ENCODE measurements around the gene PRR22.
"Not testable (repeated sequence)": the region's sequence is repeated elsewhere in the genome, so short reads cannot be mapped to it uniquely, and the experiment has no call there.

Gene PRR22

DNA sequence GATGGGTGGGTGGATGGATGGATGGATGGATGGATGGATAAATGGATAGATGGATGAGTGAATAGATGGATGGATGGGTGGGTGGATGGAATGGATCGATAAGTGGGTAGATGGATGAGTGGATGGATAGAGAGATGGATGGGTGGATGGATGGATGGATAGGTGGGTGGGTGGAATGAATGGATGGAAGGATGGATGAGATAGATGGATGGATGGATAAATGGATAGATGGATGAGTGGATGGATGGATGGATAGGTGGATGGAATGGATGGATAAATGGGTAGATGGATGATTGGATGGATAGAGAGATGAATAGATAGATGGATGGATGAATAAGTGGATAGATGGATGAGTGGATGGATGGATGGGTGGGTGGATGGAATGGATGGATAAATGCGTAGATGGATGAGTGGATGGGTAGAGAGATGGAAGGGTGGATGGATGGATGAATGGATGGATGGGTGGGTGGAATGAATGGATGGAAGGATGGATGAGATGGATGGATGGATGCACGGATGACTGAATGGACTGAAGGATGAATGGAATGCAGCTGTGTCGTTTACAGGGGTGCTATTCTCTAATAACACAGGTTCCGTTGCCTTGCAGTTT, 21.8 kb downstream of the PRR22 start:
- no peak overlapping the region for H3K27ac ChIP-seq
- no peak for TF ChIP-seq ZFX (IDR thresholded peaks at IDR 0.05)
- TF ChIP-seq, protein P1, sequence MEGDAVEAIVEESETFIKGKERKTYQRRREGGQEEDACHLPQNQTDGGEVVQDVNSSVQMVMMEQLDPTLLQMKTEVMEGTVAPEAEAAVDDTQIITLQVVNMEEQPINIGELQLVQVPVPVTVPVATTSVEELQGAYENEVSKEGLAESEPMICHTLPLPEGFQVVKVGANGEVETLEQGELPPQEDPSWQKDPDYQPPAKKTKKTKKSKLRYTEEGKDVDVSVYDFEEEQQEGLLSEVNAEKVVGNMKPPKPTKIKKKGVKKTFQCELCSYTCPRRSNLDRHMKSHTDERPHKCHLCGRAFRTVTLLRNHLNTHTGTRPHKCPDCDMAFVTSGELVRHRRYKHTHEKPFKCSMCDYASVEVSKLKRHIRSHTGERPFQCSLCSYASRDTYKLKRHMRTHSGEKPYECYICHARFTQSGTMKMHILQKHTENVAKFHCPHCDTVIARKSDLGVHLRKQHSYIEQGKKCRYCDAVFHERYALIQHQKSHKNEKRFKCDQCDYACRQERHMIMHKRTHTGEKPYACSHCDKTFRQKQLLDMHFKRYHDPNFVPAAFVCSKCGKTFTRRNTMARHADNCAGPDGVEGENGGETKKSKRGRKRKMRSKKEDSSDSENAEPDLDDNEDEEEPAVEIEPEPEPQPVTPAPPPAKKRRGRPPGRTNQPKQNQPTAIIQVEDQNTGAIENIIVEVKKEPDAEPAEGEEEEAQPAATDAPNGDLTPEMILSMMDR (conservative IDR thresholded peaks at IDR 0.05): no peak

GRCh38 chr19:5753743-5754142, 30.8 kb downstream of the PRR22 start:
- TF ChIP-seq, protein P1 (conservative IDR thresholded peaks at IDR 0.05): no peak
- TF ChIP-seq ZFX (IDR thresholded peaks at IDR 0.05): no peak
- H3K27ac ChIP-seq: no peak overlapping the region

DNA sequence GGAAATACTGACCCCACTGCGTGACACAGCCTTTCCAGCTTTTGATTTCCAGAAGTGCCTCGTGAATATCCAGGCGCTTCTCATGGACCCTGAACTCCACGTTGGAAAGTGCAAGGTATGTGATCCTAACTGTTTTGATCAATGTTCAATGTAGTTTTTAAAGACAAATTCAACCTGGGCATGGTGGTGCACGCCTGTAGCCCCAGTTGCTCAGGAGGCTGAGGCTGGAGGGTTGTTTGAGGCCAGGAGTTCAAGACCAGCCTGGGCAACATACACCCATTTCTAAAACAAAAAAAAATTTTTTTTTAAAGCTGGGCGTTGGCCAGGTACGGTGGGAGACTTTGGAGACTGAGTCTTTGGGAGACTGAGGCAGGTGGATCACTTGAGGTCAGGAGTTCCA, 32.8 kb downstream of the PRR22 start:
- H3K27ac ChIP-seq: no peak overlapping the region
- no peak for TF ChIP-seq ZFX (IDR thresholded peaks at IDR 0.05)
- TF ChIP-seq, protein P1 (conservative IDR thresholded peaks at IDR 0.05): no peak

- no peak overlapping the region for H3K27ac ChIP-seq
- no peak for TF ChIP-seq ZFX (IDR thresholded peaks at IDR 0.05)
- TF ChIP-seq, protein P1 (conservative IDR thresholded peaks at IDR 0.05): no peak
Observed at GRCh38 chr19:5749505-5749904, 35.0 kb downstream of the PRR22 start.

- not testable (repeated sequence) for H3K27ac ChIP-seq
Observed at GRCh38 chr19:5748920-5749319, 35.6 kb downstream of the PRR22 start.

DNA sequence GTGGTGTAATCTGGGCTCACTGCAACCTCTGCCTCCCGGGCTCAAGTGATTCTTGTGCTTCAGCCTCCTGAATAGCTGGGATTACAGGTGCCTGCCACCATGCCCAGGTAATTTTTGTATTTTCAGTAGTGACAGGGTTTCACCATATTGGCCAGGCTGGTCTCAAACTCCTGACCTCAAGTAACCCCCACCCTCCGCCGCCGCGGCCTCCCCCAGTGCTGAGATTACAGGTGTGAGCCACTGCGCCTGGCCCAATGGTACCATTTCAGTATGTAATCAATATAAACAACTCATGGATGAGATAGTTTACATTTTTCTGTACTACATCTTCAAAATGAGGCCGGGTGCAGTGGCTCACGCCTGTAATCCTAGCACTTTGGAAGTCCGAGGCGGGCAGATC, 39.5 kb downstream of the PRR22 start:
- H3K27ac ChIP-seq: not testable (repeated sequence)

DNA sequence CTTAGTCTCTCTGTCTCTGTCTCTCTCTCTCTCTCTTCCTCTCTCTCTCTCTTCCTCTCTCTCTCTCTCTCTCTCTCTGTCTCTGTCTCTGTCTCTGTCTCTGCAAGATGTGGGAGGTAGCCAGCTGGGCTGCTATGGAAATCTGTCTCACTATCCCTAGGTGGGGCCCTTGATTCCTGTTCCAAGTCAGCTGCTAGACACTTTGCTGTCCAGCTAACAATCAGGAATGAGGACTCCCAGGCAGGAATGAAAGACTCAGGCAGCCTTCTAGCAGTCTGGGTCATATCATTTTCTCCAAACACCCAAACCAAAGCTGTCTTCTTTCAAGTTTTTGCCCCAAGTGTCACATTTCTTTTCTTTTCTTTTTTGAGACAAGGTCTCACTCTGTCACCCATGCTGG, 40.9 kb downstream of the PRR22 start:
- H3K27ac ChIP-seq: no peak overlapping the region
- TF ChIP-seq ZFX (IDR thresholded peaks at IDR 0.05): no peak
- TF ChIP-seq, protein P1 (conservative IDR thresholded peaks at IDR 0.05): no peak

DNA sequence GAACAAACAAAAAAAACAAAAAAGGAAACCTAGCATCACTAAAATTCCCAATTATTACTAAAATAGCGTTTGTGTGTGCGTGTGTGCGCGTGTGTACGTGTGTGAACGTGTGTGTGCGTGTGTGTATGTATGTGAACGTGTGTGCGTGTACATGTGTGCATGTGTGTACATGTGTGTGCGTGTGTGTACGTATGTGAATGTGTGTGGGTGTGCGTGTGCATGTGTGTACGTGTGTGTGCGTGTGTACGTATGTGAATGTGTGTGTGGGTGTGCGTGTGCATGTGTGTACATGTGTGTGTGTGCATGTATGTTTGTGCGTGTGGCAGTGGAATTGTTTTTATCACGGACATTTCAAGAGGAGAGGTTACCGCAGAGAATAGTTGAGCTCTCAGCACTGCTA, 42.5 kb downstream of the PRR22 start:
- TF ChIP-seq, protein P1 (conservative IDR thresholded peaks at IDR 0.05): no peak
- TF ChIP-seq ZFX (IDR thresholded peaks at IDR 0.05): no peak
- H3K27ac ChIP-seq: no peak overlapping the region
